Measurements from ENCODE around the gene LPP. TPM values are rescaled to one million over a fixed set of nuclear protein-coding genes. Genes with fewer than 3 reads are reported as not detected.

Gene LPP
- polyA plus RNA-seq, 2 of the 4 experiments (the other 2 are of a cell fraction), result 11.0 to 30.8 TPM

GRCh38 chr3:188496390-188496789 is 342.4 kb downstream of the LPP start:
- FAIRE-seq (no peak), DNase-seq (ENCODE audit: low read depth in 1 of 2, low spot score in 1 of 2) (no peak), ATAC-seq (no peak)
- no peak overlapping the region for H3K4me3 ChIP-seq
- TF ChIP-seq RAD21 (conservative IDR thresholded peaks at IDR 0.05 in 1 of 2, IDR thresholded peaks at IDR 0.05 in 1 of 2) (no peak), PBX3 (IDR thresholded peaks at IDR 0.05) (no peak), TP53 (CRISPR knock-in tag; IDR thresholded peaks at IDR 0.05) (no peak), FOXS1 (CRISPR knock-in tag; IDR thresholded peaks at IDR 0.05) (no peak), HEYL (CRISPR knock-in tag; IDR thresholded peaks at IDR 0.05) (no peak), NFE2L2 (conservative IDR thresholded peaks at IDR 0.05; ENCODE audit: low read length) (no peak), PHF8 (IDR thresholded peaks at IDR 0.05; ENCODE audit: borderline replicate concordance, low read depth) (no peak), FOSL2 (IDR thresholded peaks at IDR 0.05) (no peak), FOSL2 (CRISPR knock-in tag; IDR thresholded peaks at IDR 0.05) (no peak), SMC3 (IDR thresholded peaks at IDR 0.05) (no peak), USF2 (IDR thresholded peaks at IDR 0.05) (no peak), MAX (IDR thresholded peaks at IDR 0.05) (no peak), KDM1A (IDR thresholded peaks at IDR 0.05; ENCODE audit: low read depth) (no peak), CHD2 (IDR thresholded peaks at IDR 0.05; ENCODE audit: low read length, partially characterized antibody) (no peak), REST (IDR thresholded peaks at IDR 0.05) (no peak), MAZ (IDR thresholded peaks at IDR 0.05; ENCODE audit: borderline replicate concordance, low read depth, low read length) (no peak), ZSCAN20 (CRISPR knock-in tag; IDR thresholded peaks at IDR 0.05) (no peak)
- WGBS (ENCODE audit: missing lambda C conversion rate), result 89% methylated on average over 3 of the region's 3 CpGs
- CTCF ChIA-PET, result no interaction called here
- H3K9me3 ChIP-seq, result no peaks in the 10 kb centered on the region
- no peaks in the 10 kb centered on the region for H3K4me1 ChIP-seq
- POLR2A ChIA-PET, result no interaction called here
- no peak overlapping the region for H3K27ac ChIP-seq
- H3K4me2 ChIP-seq, result no peak overlapping the region

- H3K27ac ChIP-seq, result no peak overlapping the region
- CTCF ChIA-PET, result interaction anchor here (1.2 kb wide), 1 partner anchor 756 kb away, joined by 5 read pairs; no protein-coding TSS in a partner anchor
Observed at GRCh38 chr3:188497021-188497420, 343.1 kb downstream of the LPP start.

GRCh38 chr3:188503647-188504046 is 349.7 kb downstream of the LPP start:
- no peak for DNase-seq (ENCODE audit: low read depth in 1 of 2, low spot score in 1 of 2)
- no peak for TF ChIP-seq NFE2L2 (conservative IDR thresholded peaks at IDR 0.05; ENCODE audit: low read length)
- no peak for TF ChIP-seq FOSL2 (IDR thresholded peaks at IDR 0.05)
- peak; percentile 64; the same call in 1 of the 2 replicates for TF ChIP-seq FOSL2 (CRISPR knock-in tag; IDR thresholded peaks at IDR 0.05)
- WGBS (ENCODE audit: missing lambda C conversion rate), result 85% methylated on average over 3 of the region's 3 CpGs
- POLR2A ChIA-PET, result no interaction called here
- H3K9me3 ChIP-seq, result peaks cover 14% of the 10 kb centered on the region; the same call in 2 of the 3 replicates
- no peak overlapping the region for H3K4me3 ChIP-seq
- no peak for ATAC-seq
- no peak for FAIRE-seq
- H3K4me1 ChIP-seq, result peaks cover 5% of the 10 kb centered on the region; the same call in 1 of the 3 replicates
- H3K27ac ChIP-seq, result no peak overlapping the region
- CTCF ChIA-PET, result no interaction called here
- no peak overlapping the region for H3K4me2 ChIP-seq

More at GRCh38 chr3:188497021-188497420, 343.1 kb downstream of the LPP start:
- TF ChIP-seq CBX8 (IDR thresholded peaks at IDR 0.05) (no peak), FOSB (CRISPR knock-in tag; IDR thresholded peaks at IDR 0.05) (no peak)
- Histone ChIP-seq H3K4me1 (no peaks in the 10 kb centered on the region), H3K9me3 (no peaks in the 10 kb centered on the region; the same call in 2 of the 3 replicates), H3K4me2 (no peak overlapping the region), H3K4me3 (no peak overlapping the region)
- ATAC-seq, result no peak
- WGBS (ENCODE audit: missing lambda C conversion rate), result 71% methylated on average over 4 of the region's 4 CpGs
- DNase-seq (ENCODE audit: low read depth in 1 of 2, low spot score in 1 of 2), result no peak
- POLR2A ChIA-PET, result no interaction called here
- no peak for FAIRE-seq
